ENCODE results near the gene FAM3C.

The FAM3C gene

GRCh38 chr7:121420976-121421375 lies 24.9 kb upstream of the FAM3C start:
- TF ChIP-seq ZFX (IDR thresholded peaks at IDR 0.05) (no peak), CTCF (conservative IDR thresholded peaks at IDR 0.05) (no peak)
- H3K27ac ChIP-seq = peak overlapping the region; percentile 43

DNA sequence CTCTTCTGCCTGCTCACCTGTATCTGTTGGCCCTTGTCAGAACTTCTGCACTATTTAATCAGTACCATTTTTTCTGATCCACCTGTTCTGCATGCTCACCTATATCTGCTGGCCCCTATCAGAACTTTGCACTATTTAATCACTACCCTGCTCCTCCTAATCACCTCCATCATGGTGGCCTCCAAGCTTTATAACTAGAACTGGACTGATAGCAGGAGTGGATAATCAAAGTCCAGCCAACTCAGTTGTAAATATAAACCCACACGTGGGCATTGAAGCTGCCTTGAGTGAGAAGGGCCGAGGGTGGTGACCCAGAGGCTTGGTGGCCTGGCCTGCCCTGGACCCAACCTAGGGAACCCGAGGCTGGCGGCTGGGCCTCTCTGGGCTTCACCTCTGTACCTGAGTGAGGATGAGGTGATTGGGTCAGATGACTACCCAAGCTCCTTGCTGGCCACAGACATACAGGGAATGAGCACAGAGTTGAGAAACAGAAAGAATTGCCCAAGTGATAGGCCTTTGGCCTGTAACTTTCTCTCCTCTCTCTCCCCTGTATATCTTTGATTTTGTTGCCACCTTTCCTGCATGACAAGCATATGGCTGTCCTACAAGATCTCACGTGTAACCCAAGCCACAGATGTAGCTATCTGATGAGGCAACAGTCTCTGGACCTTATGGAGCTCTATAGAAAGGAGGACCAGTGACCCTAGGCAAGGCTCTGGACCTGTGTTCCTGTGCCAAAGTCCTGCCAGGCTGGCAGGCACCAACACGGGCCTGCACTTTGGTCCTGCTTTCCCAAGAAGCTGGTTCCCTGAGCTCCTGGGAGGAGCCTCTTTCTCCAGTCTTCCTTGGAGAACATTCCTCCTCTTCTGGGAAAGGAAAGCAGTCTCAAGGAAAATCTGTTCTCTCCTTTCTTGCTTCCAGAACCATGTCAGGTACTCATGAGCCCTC lies 23.4 kb upstream of the FAM3C start:
- TF ChIP-seq CTCF (conservative IDR thresholded peaks at IDR 0.05) (no peak), ZFX (IDR thresholded peaks at IDR 0.05) (no peak)
- no peak overlapping the region for H3K27ac ChIP-seq

DNA sequence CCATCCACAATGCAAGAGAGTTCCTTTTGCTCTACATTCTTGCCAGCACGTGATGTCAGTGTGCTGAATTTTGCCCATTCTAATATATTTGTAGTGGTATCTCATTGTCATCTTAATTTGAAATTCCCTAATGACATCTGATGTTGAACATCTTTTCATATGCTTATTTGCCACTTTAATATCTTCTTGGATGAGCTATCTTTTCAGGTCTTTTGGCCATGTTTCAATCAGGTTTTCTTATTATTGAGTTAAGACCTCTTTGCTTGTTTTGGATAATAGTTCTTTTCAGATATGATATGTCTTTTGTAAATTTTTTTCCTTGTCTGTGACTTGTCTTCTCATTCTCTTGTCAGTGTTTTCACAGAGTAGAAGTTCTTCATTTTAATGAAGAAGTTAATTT lies 20.4 kb upstream of the FAM3C start:
- no peak overlapping the region for H3K27ac ChIP-seq
- TF ChIP-seq CTCF (conservative IDR thresholded peaks at IDR 0.05) (no peak), ZFX (IDR thresholded peaks at IDR 0.05) (no peak)

DNA sequence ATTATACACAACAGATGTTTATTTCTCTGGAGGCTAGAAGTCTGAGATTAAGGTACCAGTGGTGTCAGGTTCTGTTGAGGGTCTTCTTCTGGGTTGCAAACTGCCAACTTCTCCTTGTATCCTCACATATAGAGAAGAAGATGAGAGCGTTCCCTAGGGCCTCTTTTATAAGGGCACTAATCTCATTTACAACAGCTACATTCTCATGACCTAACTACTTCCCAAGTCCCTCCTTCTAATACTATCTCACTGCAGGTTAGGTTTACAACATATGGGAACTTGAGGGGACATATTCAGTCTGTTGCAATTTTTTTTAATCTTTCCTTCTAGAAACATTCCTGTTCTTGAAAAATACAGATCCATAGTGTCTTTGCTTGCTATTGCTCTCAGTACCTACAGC lies 18.3 kb upstream of the FAM3C start:
- H3K27ac ChIP-seq = no peak overlapping the region
- no peak for TF ChIP-seq CTCF (conservative IDR thresholded peaks at IDR 0.05)
- no peak for TF ChIP-seq ZFX (IDR thresholded peaks at IDR 0.05)

DNA sequence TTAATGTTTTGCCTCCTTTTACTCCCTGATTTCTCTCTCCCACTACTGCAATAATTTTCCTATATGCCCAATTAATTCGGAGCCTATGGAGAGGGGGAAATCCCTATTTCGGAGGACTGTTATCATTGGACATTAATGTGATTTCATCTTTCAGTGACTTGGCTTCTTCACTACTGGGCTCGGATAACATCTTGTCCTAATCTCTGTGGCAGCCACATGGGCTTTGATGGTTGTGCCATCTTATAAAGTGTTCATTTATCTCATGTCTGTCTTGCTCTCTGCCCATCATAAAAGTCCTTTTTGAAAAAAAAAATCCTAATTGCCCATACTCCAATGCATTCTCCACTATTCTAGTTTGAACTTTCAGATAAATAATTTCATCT lies 15.5 kb upstream of the FAM3C start:
- TF ChIP-seq CTCF (conservative IDR thresholded peaks at IDR 0.05) (no peak), ZFX (IDR thresholded peaks at IDR 0.05) (no peak)
- H3K27ac ChIP-seq = no peak overlapping the region

GRCh38 chr7:121410829-121411596 lies 14.9 kb upstream of the FAM3C start:
- TF ChIP-seq ZFX (IDR thresholded peaks at IDR 0.05) (no peak), CTCF (conservative IDR thresholded peaks at IDR 0.05) (no peak)
- H3K27ac ChIP-seq = no peak overlapping the region

DNA sequence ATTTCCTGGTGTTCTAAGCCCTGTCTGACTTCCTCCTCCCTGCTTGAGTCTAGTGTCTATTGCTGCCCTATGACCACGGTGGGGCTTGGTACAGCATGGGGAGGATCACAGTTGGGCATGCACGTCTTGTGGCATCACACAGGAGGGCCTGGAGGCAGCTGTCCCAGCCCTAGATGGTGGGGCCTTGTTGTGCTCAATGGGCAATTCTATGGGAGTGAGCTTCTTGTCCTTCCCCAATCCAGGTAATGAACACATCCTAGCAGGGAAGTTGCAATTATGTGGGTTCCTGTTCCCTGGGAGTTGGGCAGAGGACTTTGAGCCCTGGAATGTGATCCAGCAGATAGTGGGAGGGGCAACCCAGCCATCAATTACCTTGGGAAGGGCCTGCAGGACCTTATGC lies 10.8 kb upstream of the FAM3C start:
- no peak overlapping the region for H3K27ac ChIP-seq
- no peak for TF ChIP-seq CTCF (conservative IDR thresholded peaks at IDR 0.05)
- no peak for TF ChIP-seq ZFX (IDR thresholded peaks at IDR 0.05)
